ENCODE results near the gene KRT82.

DNA sequence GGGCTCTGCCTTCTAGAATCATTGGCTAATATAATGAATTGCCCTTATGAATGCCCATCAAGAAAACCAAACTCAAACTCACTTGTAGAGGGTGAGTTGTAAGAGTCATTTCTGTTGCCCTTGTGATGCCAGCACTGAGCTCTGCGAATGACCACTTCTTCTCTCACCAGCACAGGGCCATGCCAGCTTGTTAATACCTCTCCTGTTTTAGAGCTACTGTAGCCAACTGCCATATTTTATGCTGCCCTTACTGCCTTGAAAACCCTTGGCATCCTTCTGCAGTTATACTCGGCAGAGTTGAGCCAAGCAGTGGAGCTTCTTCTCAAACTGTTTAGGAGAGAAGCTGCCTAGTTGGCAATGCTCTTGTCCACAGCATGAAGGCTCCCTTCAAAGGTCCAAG is 19.9 kb upstream of the KRT82 start:
- TF ChIP-seq POLR2A (IDR thresholded peaks at IDR 0.05): no peak
- TF ChIP-seq, protein P1, sequence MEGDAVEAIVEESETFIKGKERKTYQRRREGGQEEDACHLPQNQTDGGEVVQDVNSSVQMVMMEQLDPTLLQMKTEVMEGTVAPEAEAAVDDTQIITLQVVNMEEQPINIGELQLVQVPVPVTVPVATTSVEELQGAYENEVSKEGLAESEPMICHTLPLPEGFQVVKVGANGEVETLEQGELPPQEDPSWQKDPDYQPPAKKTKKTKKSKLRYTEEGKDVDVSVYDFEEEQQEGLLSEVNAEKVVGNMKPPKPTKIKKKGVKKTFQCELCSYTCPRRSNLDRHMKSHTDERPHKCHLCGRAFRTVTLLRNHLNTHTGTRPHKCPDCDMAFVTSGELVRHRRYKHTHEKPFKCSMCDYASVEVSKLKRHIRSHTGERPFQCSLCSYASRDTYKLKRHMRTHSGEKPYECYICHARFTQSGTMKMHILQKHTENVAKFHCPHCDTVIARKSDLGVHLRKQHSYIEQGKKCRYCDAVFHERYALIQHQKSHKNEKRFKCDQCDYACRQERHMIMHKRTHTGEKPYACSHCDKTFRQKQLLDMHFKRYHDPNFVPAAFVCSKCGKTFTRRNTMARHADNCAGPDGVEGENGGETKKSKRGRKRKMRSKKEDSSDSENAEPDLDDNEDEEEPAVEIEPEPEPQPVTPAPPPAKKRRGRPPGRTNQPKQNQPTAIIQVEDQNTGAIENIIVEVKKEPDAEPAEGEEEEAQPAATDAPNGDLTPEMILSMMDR (IDR thresholded peaks at IDR 0.05): no peak
